Peyer's patch (tissue), 4 donors: ENCODE data around the gene PITHD1. TPM values are rescaled to one million over a fixed set of nuclear protein-coding genes. Genes with fewer than 3 reads are reported as not detected.
"Not testable (repeated sequence)": the region's sequence is repeated elsewhere in the genome, so short reads cannot be mapped to it uniquely, and the experiment has no call there.

Experiments used
- DNase-seq, 3 donors: peaks; one replicate each; pipeline ENCODE4 v3.0.0-alpha.2; 2017 to 2019
- H3K27ac ChIP-seq, 4 donors: fragments of 200-600 bp; sonication (generic); one replicate each; pipeline ENCODE4 v1.5.1; 2016 to 2019
- H3K27me3 ChIP-seq, 2 donors: fragments of 200-600 bp; sonication (generic); one replicate each; pipeline ENCODE4 v1.5.1; 2019
- H3K36me3 ChIP-seq, 3 donors: fragments of 200-600 bp; sonication (generic); one replicate each; pipeline ENCODE4 v1.5.1; 2016 to 2019
- H3K4me1 ChIP-seq, 4 donors: fragments of 200-600 bp; sonication (generic); one replicate each; pipeline ENCODE4 v1.5.1; 2016 to 2019
- H3K4me3 ChIP-seq, 4 donors: fragments of 200-600 bp; sonication (generic); 1 replicate in 3 of 4; 2 replicates in 1 of 4; pipeline ENCODE4 v1.5.1; 2016 to 2019; ENCODE audit warnings: mild to moderate bottlenecking in 1 of 4
- H3K9me3 ChIP-seq, 4 donors: fragments of 200-600 bp; sonication (generic); one replicate each; pipeline ENCODE4 v1.5.1; 2016 to 2019; ENCODE audit warnings: mild to moderate bottlenecking in 1 of 4
- CTCF ChIP-seq, 6 experiments: fragments of 450-650 bp in 4 of 6; fragments of 200-600 bp in 2 of 6; sonication (generic) in 1 of 6; IDR thresholded peaks; one replicate each; pipeline ENCODE4 v1.5.1; 2017 to 2019; ENCODE audit warnings: antibody characterized with exemption in 6 of 6, mild to moderate bottlenecking in 3 of 6, moderate library complexity in 1 of 6
- POLR2A ChIP-seq, 2 donors: fragments of 450-650 bp; IDR thresholded peaks; one replicate each; pipeline ENCODE4 v1.5.1; 2017; ENCODE audit warnings: antibody characterized with exemption in 2 of 2, mild to moderate bottlenecking in 2 of 2, moderate library complexity in 2 of 2
- total RNA-seq, 4 donors: library from RNA; depleted of rRNA; stranded (reverse); fragments of >200 nt; gene quantifications; one replicate each; pipeline ENCODE4 v1.1.0, GENCODE V29; 2016

The PITHD1 gene
- total RNA-seq, 4 donors from 2014 or later = 19.4 to 47.0 (median 30.1) TPM

DNA sequence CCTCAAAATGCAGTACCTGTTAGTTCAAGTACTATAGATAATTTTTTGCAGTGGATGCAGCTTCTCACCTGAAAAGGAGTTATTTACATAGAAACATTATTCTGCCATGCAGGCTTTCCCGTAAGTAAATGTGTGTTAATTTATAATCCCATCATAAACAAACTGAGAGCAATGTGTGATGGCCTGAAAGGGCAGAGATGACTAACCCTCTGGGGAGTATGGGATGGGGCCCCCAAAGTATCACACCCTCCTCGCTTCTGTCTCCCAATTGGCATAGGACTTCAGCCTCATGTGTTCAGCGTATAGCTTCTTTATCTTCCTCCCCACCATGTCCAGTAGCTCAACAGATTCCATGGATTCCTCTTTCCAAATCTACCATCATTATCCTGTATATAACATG, 39.4 kb downstream of the PITHD1 start:
- no peak for DNase-seq
- TF ChIP-seq CTCF (IDR thresholded peaks at IDR 0.05) = no peak
- TF ChIP-seq POLR2A (IDR thresholded peaks at IDR 0.05) = no peak
- no peaks in the 10 kb centered on the region for H3K9me3 ChIP-seq
- H3K27me3 ChIP-seq = no peaks in the 10 kb centered on the region
- no peaks in the 10 kb centered on the region for H3K4me1 ChIP-seq
- H3K27ac ChIP-seq = no peak overlapping the region
- H3K4me3 ChIP-seq = no peak overlapping the region
- peaks cover 0 to 66% (median 0%) of the 10 kb centered on the region in 3 donors for H3K36me3 ChIP-seq

DNA sequence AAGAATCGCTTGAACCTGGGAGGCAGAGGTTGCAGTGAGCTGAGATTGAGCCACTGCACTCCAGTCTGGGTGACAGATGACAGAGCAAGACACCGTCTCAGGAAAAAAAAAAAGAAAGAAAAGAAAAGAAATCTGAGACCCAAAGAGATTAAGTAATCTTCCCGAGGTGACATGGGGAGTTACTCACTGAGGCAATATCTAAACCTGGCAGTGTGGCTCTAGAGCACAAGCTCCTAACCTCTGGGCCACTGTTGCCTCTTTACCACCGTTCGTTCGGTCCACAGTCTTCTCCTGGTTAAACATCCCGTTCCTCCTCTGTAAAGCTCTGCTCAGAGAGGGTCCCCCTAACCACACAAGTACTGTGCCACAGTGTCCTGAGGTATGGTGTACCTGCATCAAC, 45.5 kb downstream of the PITHD1 start:
- peaks cover 0 to 10% (median 0%) of the 10 kb centered on the region in 3 donors for H3K36me3 ChIP-seq
- no peak for TF ChIP-seq CTCF (IDR thresholded peaks at IDR 0.05)
- TF ChIP-seq POLR2A (IDR thresholded peaks at IDR 0.05) = no peak
- no peak overlapping the region for H3K27ac ChIP-seq
- peaks cover 0 to 11% (median 3%) of the 10 kb centered on the region in 4 donors for H3K4me1 ChIP-seq
- no peaks in the 10 kb centered on the region for H3K9me3 ChIP-seq
- DNase-seq = no peak
- no peak overlapping the region for H3K4me3 ChIP-seq
- no peaks in the 10 kb centered on the region for H3K27me3 ChIP-seq

GRCh38 chr1:23824711-23825075, 46.5 kb downstream of the PITHD1 start:
- Histone ChIP-seq H3K36me3 (peaks cover 0 to 3% (median 0%) of the 10 kb centered on the region in 3 donors), H3K9me3 (no peaks in the 10 kb centered on the region), H3K4me3 (peak overlapping the region; percentile 80 to 99 (median 98)), H3K27ac (peak overlapping the region; percentile 92 to 95 (median 93)), H3K27me3 (no peaks in the 10 kb centered on the region), H3K4me1 (peaks cover 0 to 11% (median 3%) of the 10 kb centered on the region in 4 donors)
- DNase-seq = no peak
- TF ChIP-seq CTCF (IDR thresholded peaks at IDR 0.05) = no peak
- no peak for TF ChIP-seq POLR2A (IDR thresholded peaks at IDR 0.05)

DNA sequence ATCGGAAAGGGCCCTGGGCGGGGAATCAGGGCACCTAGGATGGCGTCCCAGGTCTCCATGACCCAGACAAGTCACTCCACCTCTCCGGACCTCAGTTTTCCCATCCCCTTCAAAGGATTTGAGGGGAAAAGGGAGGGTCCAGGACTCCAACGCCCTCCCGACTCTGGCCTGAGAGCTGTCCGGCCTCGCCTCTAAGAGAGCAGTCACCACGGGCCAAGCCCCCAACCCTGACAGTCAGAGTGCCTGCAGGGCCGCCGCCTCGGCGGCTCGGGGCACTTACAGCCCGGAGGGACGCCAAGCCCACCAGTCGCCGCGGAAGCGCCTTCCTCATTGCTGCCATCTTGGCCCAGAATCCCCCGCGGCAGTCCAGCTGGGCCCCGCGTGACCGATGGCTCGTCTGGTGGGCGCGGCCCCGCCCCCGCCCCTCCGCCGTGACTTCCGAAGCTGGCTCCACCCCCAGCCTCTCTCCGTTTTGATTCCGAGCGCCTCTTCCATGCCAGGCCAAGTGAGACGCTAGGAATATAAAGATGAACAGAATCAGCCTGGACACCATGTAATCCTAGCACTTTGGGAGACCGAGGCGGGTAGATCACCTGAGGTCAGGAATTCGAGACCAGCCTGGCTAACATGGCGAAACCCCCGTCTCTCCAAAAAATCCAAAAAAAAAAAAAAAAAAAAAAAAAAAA, 47.0 kb downstream of the PITHD1 start, which contains the start of gene HMGCL:
Gene HMGCL (minus strand): TSS at position 354 of the 686 bp plus-strand sequence. CDS start 14 bp downstream, at position 340.
- no peaks in the 10 kb centered on the region for H3K36me3 ChIP-seq
- H3K4me1 ChIP-seq = peaks cover 0 to 11% (median 3%) of the 10 kb centered on the region in 4 donors
- no peaks in the 10 kb centered on the region for H3K27me3 ChIP-seq
- no peaks in the 10 kb centered on the region for H3K9me3 ChIP-seq
- H3K4me3 ChIP-seq = peak within 1 kb of the TSS; percentile 80 to 99 (median 98)
- no peak for TF ChIP-seq CTCF (IDR thresholded peaks at IDR 0.05)
- TF ChIP-seq POLR2A (IDR thresholded peaks at IDR 0.05) = peak; percentile 81 to 90
- DNase-seq = peak; percentile 92 to 96 (median 94)
- H3K27ac ChIP-seq = peak within 1 kb of the TSS; percentile 92 to 95 (median 93)

- Histone ChIP-seq H3K36me3 (no peaks in the 10 kb centered on the region), H3K4me3 (peak overlapping the region; percentile 80 to 99 (median 98)), H3K27me3 (no peaks in the 10 kb centered on the region), H3K9me3 (no peaks in the 10 kb centered on the region), H3K27ac (peak overlapping the region; percentile 92 to 95 (median 93)), H3K4me1 (peaks cover 0 to 11% (median 3%) of the 10 kb centered on the region in 4 donors)
- no peak for DNase-seq
- no peak for TF ChIP-seq POLR2A (IDR thresholded peaks at IDR 0.05)
- TF ChIP-seq CTCF (IDR thresholded peaks at IDR 0.05) = no peak
Observed at GRCh38 chr1:23825762-23826522, 47.7 kb downstream of the PITHD1 start.

DNA sequence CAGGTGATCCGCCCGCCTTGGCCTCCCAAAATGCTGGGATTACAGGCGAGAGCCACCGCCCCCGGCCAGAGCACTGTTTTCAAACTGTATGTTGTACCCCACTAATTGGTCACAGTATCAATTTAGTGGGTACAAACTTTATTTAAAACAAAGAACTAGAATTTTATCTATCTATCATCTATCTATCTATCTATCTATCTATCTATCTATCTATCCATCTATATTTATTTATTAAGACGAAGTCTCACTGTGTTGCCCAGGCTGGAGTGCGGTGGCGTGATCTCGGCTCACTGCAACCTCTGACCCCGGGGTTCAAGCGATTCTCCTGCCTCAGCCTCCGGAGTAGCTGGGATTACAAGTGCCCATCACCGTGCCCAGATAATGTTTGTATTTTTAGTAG, 48.4 kb downstream of the PITHD1 start:
- not testable (repeated sequence) for H3K4me3 ChIP-seq, DNase-seq, H3K27me3 ChIP-seq, H3K27ac ChIP-seq, H3K36me3 ChIP-seq, H3K9me3 ChIP-seq
- peaks cover 0 to 11% (median 3%) of the 10 kb centered on the region in 4 donors for H3K4me1 ChIP-seq
